Retinal pigment epithelial cell (primary cell): ENCODE data around the gene GM2A.

Source experiments
- DNase-seq: peaks from one replicate; pipeline ENCODE4 v3.0.0-alpha.2; 2010; ENCODE audit warnings: low read depth
- H3K4me3 ChIP-seq: 2 replicates; pipeline ENCODE4 v1.5.1; 2011; ENCODE audit warnings: mild to moderate bottlenecking, low read length, control low read depth, moderate library complexity
- CTCF ChIP-seq: conservative IDR thresholded peaks from 2 replicates; pipeline ENCODE4 v1.5.1; 2011; ENCODE audit warnings: low read depth, low read length, control low read depth, inconsistent platforms

The GM2A gene

GRCh38 chr5:151284392-151284967 is 31.5 kb downstream of the GM2A start:
- peak; percentile 39 for TF ChIP-seq CTCF
- no peak for DNase-seq
- H3K4me3 ChIP-seq: no peak overlapping the region

- no peak for DNase-seq
- no peak for TF ChIP-seq CTCF
- no peak overlapping the region for H3K4me3 ChIP-seq
These were observed 32.7 kb downstream of the GM2A start for GRCh38 chr5:151285683-151286082.

- TF ChIP-seq CTCF: no peak
- DNase-seq: no peak
- H3K4me3 ChIP-seq: no peak overlapping the region
These were observed 33.3 kb downstream of the GM2A start for GRCh38 chr5:151286246-151286645.

GRCh38 chr5:151288180-151288579 is 35.2 kb downstream of the GM2A start:
- no peak for DNase-seq
- no peak for TF ChIP-seq CTCF
- no peak overlapping the region for H3K4me3 ChIP-seq

- DNase-seq: no peak
- TF ChIP-seq CTCF: no peak
- no peak overlapping the region for H3K4me3 ChIP-seq
These were observed 40.6 kb downstream of the GM2A start for GRCh38 chr5:151293624-151294023.

- no peak for DNase-seq
- H3K4me3 ChIP-seq: no peak overlapping the region
- no peak for TF ChIP-seq CTCF
These were observed 42.2 kb downstream of the GM2A start for GRCh38 chr5:151295138-151295537.

GRCh38 chr5:151295791-151296477 is 42.9 kb downstream of the GM2A start:
- DNase-seq: no peak
- no peak for TF ChIP-seq CTCF
- H3K4me3 ChIP-seq: no peak overlapping the region
